NCI-H187 treated with DMSO at 0.1 percent for 48 hours (cell line): ENCODE measurements around the gene TMEM121B.

ENCODE experiments used
- DNase-seq: peaks from one replicate; lab custom pipeline; 2025; lab: John Stamatoyannopoulos, UW

TMEM121B gene

GRCh38 chr22:17138513-17138912, 17.4 kb upstream of the TMEM121B start:
- no peak for DNase-seq

- no peak for DNase-seq
Measured at GRCh38 chr22:17137861-17138425, 16.8 kb upstream of the TMEM121B start.

GRCh38 chr22:17137170-17137569, 16.0 kb upstream of the TMEM121B start:
- DNase-seq, result no peak

GRCh38 chr22:17135153-17135760, 14.1 kb upstream of the TMEM121B start:
- DNase-seq, result no peak

GRCh38 chr22:17133137-17133536, 12.0 kb upstream of the TMEM121B start:
- DNase-seq, result no peak

- no peak for DNase-seq
Measured at GRCh38 chr22:17132112-17132511, 11.0 kb upstream of the TMEM121B start.

- no peak for DNase-seq
Measured at GRCh38 chr22:17131686-17132085, 10.5 kb upstream of the TMEM121B start.

- DNase-seq, result no peak
Measured at GRCh38 chr22:17130199-17130598, 9.0 kb upstream of the TMEM121B start.

GRCh38 chr22:17120711-17121232, 388 bp downstream of the TMEM121B start:
- no peak for DNase-seq

GRCh38 chr22:17120281-17120680, 879 bp downstream of the TMEM121B start:
- no peak for DNase-seq

- DNase-seq, result no peak
Measured at GRCh38 chr22:17119481-17120202, 1.5 kb downstream of the TMEM121B start.

- DNase-seq, result no peak
Measured at GRCh38 chr22:17118342-17118741, 2.8 kb downstream of the TMEM121B start.

- no peak for DNase-seq
Measured at GRCh38 chr22:17117890-17118289, 3.3 kb downstream of the TMEM121B start.

GRCh38 chr22:17117400-17117799, 3.8 kb downstream of the TMEM121B start:
- DNase-seq, result no peak

- DNase-seq, result no peak
Measured at GRCh38 chr22:17116572-17117330, 4.4 kb downstream of the TMEM121B start.

- no peak for DNase-seq
Measured at GRCh38 chr22:17115945-17116565, 5.1 kb downstream of the TMEM121B start.

- DNase-seq, result no peak
Measured at GRCh38 chr22:17115236-17115635, 5.9 kb downstream of the TMEM121B start.

GRCh38 chr22:17114898-17115235, 6.3 kb downstream of the TMEM121B start:
- no peak for DNase-seq

- no peak for DNase-seq
Measured at GRCh38 chr22:17114173-17114897, 6.8 kb downstream of the TMEM121B start.

GRCh38 chr22:17113600-17113999, 7.6 kb downstream of the TMEM121B start:
- DNase-seq, result no peak

- no peak for DNase-seq
Measured at GRCh38 chr22:17112491-17113042, 8.6 kb downstream of the TMEM121B start.
